Duodenal mucosa (tissue), 2 donors: ENCODE results near the gene FOXD3.

ENCODE experiments used
- H3K27ac ChIP-seq: one replicate; pipeline ENCODE4 v1.7.0; 2013; ENCODE audit warnings: low read depth, low read length
- H3K27me3 ChIP-seq, 2 donors: one replicate each; pipeline ENCODE4 v1.7.0; 2013; ENCODE audit warnings: low read length in 2 of 2, control low read depth in 1 of 2; ENCODE audit not compliant: insufficient read depth in 2 of 2, control insufficient read depth in 1 of 2
- H3K36me3 ChIP-seq, 2 donors: one replicate each; pipeline ENCODE4 v1.7.0; 2013; ENCODE audit warnings: low read length in 2 of 2, control low read depth in 1 of 2; ENCODE audit not compliant: insufficient read depth in 2 of 2, control insufficient read depth in 1 of 2
- H3K4me1 ChIP-seq, 2 donors: one replicate each; pipeline ENCODE4 v1.7.0; 2013; ENCODE audit warnings: low read length in 2 of 2, control low read depth in 1 of 2; ENCODE audit not compliant: insufficient read depth in 2 of 2, control insufficient read depth in 1 of 2
- H3K4me3 ChIP-seq, 2 donors: one replicate each; pipeline ENCODE4 v1.7.0; 2013; ENCODE audit warnings: low read length in 2 of 2, low read depth in 1 of 2
- H3K9ac ChIP-seq, 2 donors: one replicate each; pipeline ENCODE4 v1.7.0; 2013; ENCODE audit warnings: low read length in 2 of 2, low read depth in 1 of 2
- H3K9me3 ChIP-seq, 2 donors: one replicate each; pipeline ENCODE4 v1.7.0; 2013; ENCODE audit warnings: low read length in 2 of 2, control low read depth in 1 of 2; ENCODE audit not compliant: control insufficient read depth in 1 of 2

FOXD3 gene

DNA sequence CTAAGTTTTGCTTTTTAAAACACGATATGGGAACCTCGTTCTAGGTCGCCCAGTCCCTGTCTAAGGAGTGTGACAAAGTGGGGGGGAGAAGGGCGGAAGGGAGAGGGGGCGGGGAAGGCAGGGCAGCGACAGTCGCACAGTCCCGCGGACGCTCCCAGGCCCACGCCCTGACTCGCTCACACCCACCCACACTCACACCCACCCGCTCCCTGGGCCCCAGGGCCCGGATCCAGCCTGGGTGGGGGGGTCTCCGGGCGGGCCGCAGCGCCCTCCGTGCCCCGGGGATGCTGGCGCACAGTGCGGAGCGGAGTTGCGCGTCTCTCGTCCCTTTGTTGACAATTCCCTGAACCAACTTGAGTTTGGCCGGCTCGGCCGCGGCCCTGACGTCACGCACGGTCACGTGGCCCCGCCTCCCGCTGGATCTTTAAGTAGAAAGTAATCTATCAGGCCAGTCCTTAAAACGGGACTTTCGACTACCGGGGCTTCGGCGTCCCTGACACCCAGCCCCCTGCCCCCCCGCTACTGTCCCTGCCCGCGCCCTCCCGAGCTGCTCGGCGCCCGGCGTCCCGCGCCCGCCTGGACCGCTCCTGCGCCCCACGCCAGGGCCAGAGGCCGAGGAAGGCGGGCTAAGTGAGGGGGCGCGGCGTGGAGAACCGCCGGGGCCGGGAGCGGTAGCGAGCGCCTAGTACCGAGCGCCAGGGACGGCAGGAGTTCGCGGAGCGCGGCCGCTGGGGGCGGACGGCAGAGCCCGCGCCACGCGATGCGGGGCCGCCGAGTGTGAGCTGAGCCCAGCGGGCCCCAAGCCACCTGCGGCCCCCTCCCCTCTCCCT, at the start of gene FOXD3:
FOXD3 (plus strand) TSS at position 454 of the 830 bp plus-strand sequence. CDS start 492 bp downstream, outside the sequence.
- Histone ChIP-seq H3K4me1 (peaks cover 6 to 7% of the 10 kb centered on the region in 2 donors), H3K27me3 (peaks cover 89 to 95% of the 10 kb centered on the region in 2 donors), H3K4me3 (peak within 1 kb of the TSS; percentile 67), H3K9ac (peak within 1 kb of the TSS; percentile 18 to 39), H3K9me3 (no peaks in the 10 kb centered on the region), H3K27ac (no peak within 1 kb of the TSS), H3K36me3 (no peaks in the 10 kb centered on the region)

DNA sequence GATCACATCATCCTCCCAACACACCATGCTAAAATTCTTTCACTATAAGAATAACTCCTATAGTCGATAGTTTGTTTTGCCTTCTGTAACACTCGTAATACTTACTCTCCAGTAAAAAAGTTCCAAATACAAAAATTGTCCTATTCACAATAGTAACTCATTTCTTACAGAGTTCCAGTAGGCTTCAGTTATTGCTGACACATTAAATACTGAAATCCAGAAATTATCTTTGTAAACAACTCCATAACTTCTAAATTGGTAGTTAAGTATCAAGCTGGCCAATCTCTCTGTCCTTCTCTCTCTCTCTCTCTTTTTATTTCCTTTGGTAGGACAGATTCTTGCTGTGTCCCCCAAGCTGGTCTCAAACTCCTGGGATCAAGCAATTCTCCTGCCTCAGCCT, 49.6 kb upstream of the FOXD3 start:
- peaks cover 12 to 13% of the 10 kb centered on the region in 2 donors for H3K4me1 ChIP-seq
- H3K9ac ChIP-seq: no peak overlapping the region
- H3K27me3 ChIP-seq: no peaks in the 10 kb centered on the region
- H3K27ac ChIP-seq: no peak overlapping the region
- H3K36me3 ChIP-seq: no peaks in the 10 kb centered on the region
- no peak overlapping the region for H3K4me3 ChIP-seq
- H3K9me3 ChIP-seq: no peaks in the 10 kb centered on the region

DNA sequence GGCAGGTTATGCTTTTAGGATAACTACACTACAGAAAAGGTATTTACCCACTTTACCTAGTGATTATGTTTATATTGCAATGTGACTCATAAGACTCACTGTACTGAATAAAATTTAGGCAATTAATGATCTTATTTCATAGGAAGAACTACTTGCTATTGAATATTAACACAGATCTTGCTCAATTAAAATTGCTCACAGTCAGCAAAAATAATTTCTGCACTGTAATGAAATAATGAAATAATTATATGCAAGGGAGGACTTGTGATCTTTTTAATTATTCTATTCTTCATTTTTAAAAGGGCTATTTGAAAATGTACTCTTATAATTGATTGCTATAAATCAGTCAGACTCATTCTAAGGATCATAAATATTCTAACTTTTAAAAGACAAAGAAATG, 48.0 kb upstream of the FOXD3 start:
- H3K27me3 ChIP-seq: no peaks in the 10 kb centered on the region
- no peak overlapping the region for H3K4me3 ChIP-seq
- H3K27ac ChIP-seq: no peak overlapping the region
- H3K36me3 ChIP-seq: no peaks in the 10 kb centered on the region
- no peak overlapping the region for H3K9ac ChIP-seq
- peaks cover 12 to 21% of the 10 kb centered on the region in 2 donors for H3K4me1 ChIP-seq
- no peaks in the 10 kb centered on the region for H3K9me3 ChIP-seq

DNA sequence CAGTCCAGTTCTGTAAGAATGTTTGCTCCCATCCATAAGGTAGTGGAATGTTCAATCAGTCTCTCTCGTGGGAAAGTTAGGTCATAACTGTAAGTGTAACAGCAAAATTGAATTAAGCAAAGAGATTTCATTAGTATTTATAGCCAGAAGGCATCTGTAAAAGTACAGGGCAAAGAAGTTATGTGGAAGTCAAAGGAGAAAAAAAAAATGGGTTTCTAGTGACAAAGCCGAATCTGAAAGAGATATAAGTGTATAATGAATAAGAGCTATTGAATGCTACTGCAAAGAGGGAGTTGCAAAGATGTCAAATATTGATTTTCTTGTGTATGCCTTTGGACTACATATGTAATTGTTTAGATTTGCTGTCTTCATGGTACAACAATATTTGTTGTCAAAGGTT, 47.4 kb upstream of the FOXD3 start:
- no peaks in the 10 kb centered on the region for H3K9me3 ChIP-seq

DNA sequence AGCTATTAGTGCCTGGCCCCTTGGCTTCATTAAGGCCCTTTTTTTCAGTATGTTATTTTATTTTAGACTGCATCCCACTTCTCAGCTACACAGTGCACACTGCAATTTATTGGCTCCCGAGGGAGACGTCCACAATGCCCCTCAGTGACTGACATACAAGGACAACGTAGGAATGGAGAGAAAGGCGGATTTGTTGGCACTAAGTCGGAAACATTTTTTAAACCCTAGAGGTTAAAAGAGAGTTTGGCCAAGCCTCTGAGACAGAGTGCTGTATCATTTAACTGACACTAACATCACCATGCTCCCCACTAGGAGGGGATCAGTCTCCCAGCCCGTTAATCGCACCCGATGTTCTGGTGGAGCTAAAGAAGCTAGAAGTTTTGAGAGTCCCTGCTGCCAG, 45.7 kb upstream of the FOXD3 start:
- no peaks in the 10 kb centered on the region for H3K27me3 ChIP-seq
- no peaks in the 10 kb centered on the region for H3K36me3 ChIP-seq
- H3K4me1 ChIP-seq: peaks cover 12 to 21% of the 10 kb centered on the region in 2 donors
- no peak overlapping the region for H3K4me3 ChIP-seq
- no peaks in the 10 kb centered on the region for H3K9me3 ChIP-seq
- no peak overlapping the region for H3K9ac ChIP-seq
- no peak overlapping the region for H3K27ac ChIP-seq

More for the DNA sequence above, 47.4 kb upstream of the FOXD3 start:
- Histone ChIP-seq H3K27ac (no peak overlapping the region), H3K4me3 (no peak overlapping the region), H3K4me1 (peaks cover 12 to 21% of the 10 kb centered on the region in 2 donors), H3K9ac (no peak overlapping the region), H3K36me3 (no peaks in the 10 kb centered on the region), H3K27me3 (no peaks in the 10 kb centered on the region)

DNA sequence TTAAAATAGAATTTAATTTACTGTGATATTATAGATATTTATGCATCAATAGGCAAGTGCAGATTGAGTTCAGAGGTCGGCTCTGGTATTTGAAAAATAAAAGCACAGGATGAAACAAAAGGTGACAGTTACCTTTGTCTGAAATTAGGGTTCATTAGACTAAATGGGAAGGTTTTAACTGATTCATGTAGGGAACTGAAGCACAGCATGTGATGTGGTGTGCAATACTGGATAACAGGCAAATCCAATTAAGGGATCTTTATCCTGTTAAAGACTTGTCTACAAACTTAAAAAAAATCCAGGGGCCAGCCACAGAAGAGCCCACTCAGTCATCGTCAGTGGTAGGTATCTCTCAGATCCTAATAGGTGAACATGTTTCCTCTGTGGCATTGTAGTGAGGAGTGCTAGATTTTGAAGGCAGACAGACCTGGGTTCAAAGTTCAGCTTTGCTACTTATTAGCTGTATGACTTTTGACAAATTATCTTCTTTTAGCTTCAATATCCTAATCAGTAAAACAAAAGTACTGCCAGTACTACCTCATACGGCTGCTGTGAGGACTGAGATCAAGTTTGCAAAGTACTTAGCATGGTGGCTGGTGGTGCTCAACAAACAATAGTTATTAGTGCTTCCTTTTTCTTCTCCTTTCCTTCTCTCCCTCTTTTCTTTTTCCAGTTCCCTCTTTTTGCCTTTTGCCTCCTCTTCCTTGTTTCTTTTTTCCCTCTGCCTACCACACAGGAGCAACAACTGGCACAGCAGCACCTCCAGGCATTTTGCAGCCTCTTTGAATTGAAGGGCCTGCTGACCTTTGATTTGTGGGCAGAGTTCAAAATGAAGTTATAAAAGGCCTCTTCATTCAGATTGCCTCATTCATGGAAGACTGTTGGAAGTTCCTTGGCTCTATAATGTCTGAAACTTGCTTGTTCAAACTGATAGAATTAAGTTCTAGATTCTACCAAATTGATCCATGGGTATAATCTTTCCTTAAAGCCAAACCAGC, 44.9 kb upstream of the FOXD3 start:
- no peak overlapping the region for H3K27ac ChIP-seq
- H3K9ac ChIP-seq: no peak overlapping the region
- no peaks in the 10 kb centered on the region for H3K27me3 ChIP-seq
- H3K9me3 ChIP-seq: no peaks in the 10 kb centered on the region
- H3K4me1 ChIP-seq: peaks cover 12 to 21% of the 10 kb centered on the region in 2 donors
- no peaks in the 10 kb centered on the region for H3K36me3 ChIP-seq
- no peak overlapping the region for H3K4me3 ChIP-seq

DNA sequence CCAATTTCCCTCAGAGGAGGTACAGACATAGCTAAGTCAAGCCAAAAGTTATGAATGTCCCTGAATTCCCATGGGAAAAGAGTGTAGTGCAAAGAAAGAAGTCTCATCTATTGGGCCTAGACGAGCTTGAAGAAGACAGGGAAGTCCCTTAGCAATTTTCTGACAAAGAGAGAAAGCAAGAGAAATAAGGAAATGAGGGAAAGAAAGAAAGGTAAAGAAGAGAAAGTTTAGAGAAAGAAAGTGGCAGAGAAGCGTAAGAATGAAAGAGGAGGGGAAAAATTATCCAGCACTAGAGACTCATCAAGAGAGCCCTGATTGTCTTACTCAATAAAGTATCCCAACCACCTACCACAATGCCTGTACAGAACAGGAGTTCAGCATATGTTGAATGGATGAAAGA, 40.6 kb upstream of the FOXD3 start:
- no peaks in the 10 kb centered on the region for H3K9me3 ChIP-seq
- no peak overlapping the region for H3K4me3 ChIP-seq
- H3K36me3 ChIP-seq: no peaks in the 10 kb centered on the region
- no peaks in the 10 kb centered on the region for H3K27me3 ChIP-seq
- peaks cover 9 to 16% of the 10 kb centered on the region in 2 donors for H3K4me1 ChIP-seq
- H3K27ac ChIP-seq: no peak overlapping the region
- H3K9ac ChIP-seq: no peak overlapping the region

DNA sequence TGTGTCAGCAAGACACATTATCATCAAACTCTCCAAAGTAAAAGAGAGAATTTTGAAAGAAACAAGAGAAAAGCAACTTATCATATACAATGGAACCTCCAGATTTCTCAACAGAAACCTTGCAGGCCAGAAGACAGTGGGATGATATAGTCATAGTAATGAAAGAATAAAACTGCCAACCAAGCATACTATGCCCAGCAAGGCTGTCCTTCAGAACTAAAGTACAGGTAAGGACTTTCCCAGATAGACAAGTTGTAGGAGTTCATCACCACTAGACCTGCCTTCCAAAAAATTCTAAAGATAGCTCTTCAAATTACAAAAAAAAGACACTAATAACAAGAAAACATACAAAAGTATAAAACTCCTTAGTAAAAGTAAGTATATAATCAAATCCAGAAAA, 33.2 kb upstream of the FOXD3 start:
- Histone ChIP-seq H3K9me3 (peaks cover 0 to 2% of the 10 kb centered on the region in 2 donors), H3K4me3 (no peak overlapping the region), H3K36me3 (no peaks in the 10 kb centered on the region), H3K9ac (no peak overlapping the region), H3K27me3 (no peaks in the 10 kb centered on the region), H3K4me1 (no peaks in the 10 kb centered on the region), H3K27ac (no peak overlapping the region)

DNA sequence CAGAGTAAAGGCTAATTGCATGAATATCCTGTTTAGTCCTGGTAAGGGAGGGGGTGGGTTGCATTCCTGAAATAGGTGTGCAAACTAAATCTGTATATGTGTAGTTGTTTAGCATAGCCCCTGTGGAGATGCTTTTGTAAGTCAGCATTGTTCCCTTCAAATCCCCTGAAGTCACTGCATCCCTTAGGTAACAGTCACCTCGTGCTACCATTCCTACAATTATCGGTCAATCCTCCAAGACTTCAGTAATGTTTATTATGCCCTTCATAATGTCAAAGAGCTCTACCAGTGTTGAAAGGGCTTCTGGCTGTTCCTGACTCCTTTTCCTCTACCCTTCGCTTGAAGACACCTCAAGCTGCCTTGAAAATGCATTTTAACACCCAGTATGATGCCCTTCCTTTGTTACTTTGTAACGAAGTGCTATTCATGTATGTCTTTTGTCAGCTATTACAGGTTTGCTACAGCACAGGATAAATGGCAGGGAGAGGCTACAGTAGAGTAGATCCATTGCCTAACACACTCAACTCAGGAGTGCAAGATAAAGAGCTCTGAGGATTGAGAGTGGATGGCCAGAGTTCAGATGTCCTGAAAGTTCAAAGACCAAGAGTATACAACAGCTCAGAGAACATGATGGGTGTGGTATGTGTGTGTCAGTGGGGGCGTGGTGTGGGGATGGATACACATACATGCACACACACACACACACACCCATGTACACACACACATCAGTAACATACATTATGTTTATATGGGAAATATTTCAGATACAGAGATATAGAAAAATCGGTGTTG, 27.4 kb upstream of the FOXD3 start:
- no peak overlapping the region for H3K4me3 ChIP-seq
- no peak overlapping the region for H3K27ac ChIP-seq
- H3K4me1 ChIP-seq: peaks cover 0 to 5% of the 10 kb centered on the region in 2 donors
- H3K36me3 ChIP-seq: no peaks in the 10 kb centered on the region
- no peaks in the 10 kb centered on the region for H3K27me3 ChIP-seq
- H3K9me3 ChIP-seq: no peaks in the 10 kb centered on the region
- H3K9ac ChIP-seq: no peak overlapping the region
